ENCODE results near the gene ITPR1. TPM values are rescaled to one million over a fixed set of nuclear protein-coding genes. Genes with fewer than 3 reads are reported as not detected.

The ITPR1 gene
- total RNA-seq, 2 experiments from 2014 or later = 84.4 to 104 TPM

DNA sequence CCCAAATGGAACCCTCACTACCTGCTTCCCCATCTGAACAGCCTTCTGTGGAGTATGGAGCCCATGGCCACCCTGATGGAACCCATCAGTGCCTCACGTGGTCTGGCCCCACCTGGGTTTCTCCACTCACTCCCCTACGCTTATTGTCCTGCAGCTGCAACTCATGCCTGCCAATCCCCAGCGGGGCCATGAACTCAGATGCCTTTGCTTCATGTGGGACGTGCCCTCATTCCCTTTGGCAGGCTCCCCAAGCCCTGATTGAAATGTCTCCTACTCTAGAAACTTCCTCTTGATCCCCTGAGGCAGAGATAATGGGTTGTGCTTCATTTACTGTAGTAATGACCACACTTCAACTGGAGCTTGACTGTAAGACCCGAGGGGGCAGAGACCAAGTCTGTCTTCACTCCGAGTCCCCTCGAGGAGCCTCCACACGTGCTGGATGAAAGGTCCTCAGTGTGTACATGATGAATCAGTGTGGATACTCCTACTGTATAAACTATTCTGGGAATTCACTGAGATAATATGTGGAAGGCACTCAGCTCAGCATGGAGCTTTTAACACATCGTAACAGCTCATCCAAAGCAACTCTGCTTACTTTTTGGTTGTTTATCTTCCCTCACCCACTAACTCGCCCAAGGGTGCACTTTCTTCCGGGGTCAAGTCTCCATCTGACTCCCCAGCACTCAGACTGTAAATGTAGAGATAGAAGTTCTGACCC is 253.3 kb downstream of the ITPR1 start:
- Histone ChIP-seq H3K27ac (ENCODE audit: low read depth, low read length, poor library complexity, severe bottlenecking) (no peak overlapping the region), H3K4me1 (ENCODE audit: insufficient read depth, low read length, poor library complexity, severe bottlenecking) (no peaks in the 10 kb centered on the region), H3K4me2 (ENCODE audit: low read length) (no peak overlapping the region), H3K9me2 (ENCODE audit: insufficient read depth, low read length) (no peaks in the 10 kb centered on the region), H4K20me1 (ENCODE audit: insufficient read depth, low read length) (no peaks in the 10 kb centered on the region), H3K9me3 (ENCODE audit: low read length) (no peaks in the 10 kb centered on the region), H3K4me3 (ENCODE audit: low read depth, low read length, poor library complexity, severe bottlenecking) (no peak overlapping the region), H3K36me3 (ENCODE audit: insufficient read depth, low read length) (peaks cover 13% of the 10 kb centered on the region; the same call in 1 of the 2 replicates), H3K79me2 (ENCODE audit: insufficient read depth, low read depth, low read length) (no peaks in the 10 kb centered on the region), H2AFZ (ENCODE audit: low read length) (no peak overlapping the region)
- no TSS peak for BruUV-seq (replicated peaks)
- POLR2A ChIA-PET = no interaction called here
- intact Hi-C loops (cut with micrococcal nuclease; ENCODE audit: unreplicated experiment) = no loop called here
- TF ChIP-seq EZH2phosphoT487 (IDR thresholded peaks at IDR 0.05; ENCODE audit: borderline replicate concordance, low read depth, low read length) = no peak
- TF ChIP-seq, protein P1, sequence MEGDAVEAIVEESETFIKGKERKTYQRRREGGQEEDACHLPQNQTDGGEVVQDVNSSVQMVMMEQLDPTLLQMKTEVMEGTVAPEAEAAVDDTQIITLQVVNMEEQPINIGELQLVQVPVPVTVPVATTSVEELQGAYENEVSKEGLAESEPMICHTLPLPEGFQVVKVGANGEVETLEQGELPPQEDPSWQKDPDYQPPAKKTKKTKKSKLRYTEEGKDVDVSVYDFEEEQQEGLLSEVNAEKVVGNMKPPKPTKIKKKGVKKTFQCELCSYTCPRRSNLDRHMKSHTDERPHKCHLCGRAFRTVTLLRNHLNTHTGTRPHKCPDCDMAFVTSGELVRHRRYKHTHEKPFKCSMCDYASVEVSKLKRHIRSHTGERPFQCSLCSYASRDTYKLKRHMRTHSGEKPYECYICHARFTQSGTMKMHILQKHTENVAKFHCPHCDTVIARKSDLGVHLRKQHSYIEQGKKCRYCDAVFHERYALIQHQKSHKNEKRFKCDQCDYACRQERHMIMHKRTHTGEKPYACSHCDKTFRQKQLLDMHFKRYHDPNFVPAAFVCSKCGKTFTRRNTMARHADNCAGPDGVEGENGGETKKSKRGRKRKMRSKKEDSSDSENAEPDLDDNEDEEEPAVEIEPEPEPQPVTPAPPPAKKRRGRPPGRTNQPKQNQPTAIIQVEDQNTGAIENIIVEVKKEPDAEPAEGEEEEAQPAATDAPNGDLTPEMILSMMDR (conservative IDR thresholded peaks at IDR 0.05; ENCODE audit: low read length) = no peak
- no peak for DNase-seq (ENCODE audit: low spot score)
- CTCF ChIA-PET (ENCODE audit: unreplicated experiment) = no interaction called here

DNA sequence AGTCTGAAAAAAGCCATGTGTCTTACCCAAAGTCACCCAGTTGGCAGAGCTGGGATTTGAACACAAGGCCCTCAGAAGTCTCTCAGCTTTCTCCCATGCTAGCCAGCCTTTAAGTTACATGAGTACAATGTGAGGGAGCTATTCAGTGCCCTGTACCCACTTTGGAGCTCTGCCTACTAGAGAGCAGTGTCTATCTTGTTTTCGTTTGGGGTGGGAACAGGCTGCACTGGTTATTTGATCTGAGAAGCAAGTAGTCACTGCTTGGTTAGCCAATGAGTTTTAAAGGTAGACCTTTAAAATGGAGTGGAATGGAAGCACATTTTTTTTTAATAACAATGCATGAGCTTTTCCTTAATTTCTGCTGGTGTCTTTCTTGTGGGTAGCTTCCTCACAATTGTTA is 255.0 kb downstream of the ITPR1 start:
- H3K27ac ChIP-seq (ENCODE audit: low read depth, low read length, poor library complexity, severe bottlenecking) = no peak overlapping the region
- TF ChIP-seq, protein P1 (conservative IDR thresholded peaks at IDR 0.05; ENCODE audit: low read length) = no peak
- TF ChIP-seq EZH2phosphoT487 (IDR thresholded peaks at IDR 0.05; ENCODE audit: borderline replicate concordance, low read depth, low read length) = no peak
- no peaks in the 10 kb centered on the region for H4K20me1 ChIP-seq (ENCODE audit: insufficient read depth, low read length)
- H3K9me2 ChIP-seq (ENCODE audit: insufficient read depth, low read length) = no peaks in the 10 kb centered on the region
- no peaks in the 10 kb centered on the region for H3K79me2 ChIP-seq (ENCODE audit: insufficient read depth, low read depth, low read length)
- ChIA-PET POLR2A (interaction anchor here (0.7 to 0.9 kb wide), 2 partner anchors 10 to 243 kb away, joined by 3 read pairs; no protein-coding TSS in a partner anchor), CTCF (ENCODE audit: unreplicated experiment) (no interaction called here)
- no peak overlapping the region for H2AFZ ChIP-seq (ENCODE audit: low read length)
- intact Hi-C loops (cut with micrococcal nuclease; ENCODE audit: unreplicated experiment) = no loop called here
- H3K36me3 ChIP-seq (ENCODE audit: insufficient read depth, low read length) = peaks cover 17% of the 10 kb centered on the region; the same call in 1 of the 2 replicates
- no TSS peak for BruUV-seq (replicated peaks)
- H3K4me3 ChIP-seq (ENCODE audit: low read depth, low read length, poor library complexity, severe bottlenecking) = no peak overlapping the region
- H3K9me3 ChIP-seq (ENCODE audit: low read length) = no peaks in the 10 kb centered on the region
- DNase-seq (ENCODE audit: low spot score) = no peak
- no peak overlapping the region for H3K4me2 ChIP-seq (ENCODE audit: low read length)
- no peaks in the 10 kb centered on the region for H3K4me1 ChIP-seq (ENCODE audit: insufficient read depth, low read length, poor library complexity, severe bottlenecking)

DNA sequence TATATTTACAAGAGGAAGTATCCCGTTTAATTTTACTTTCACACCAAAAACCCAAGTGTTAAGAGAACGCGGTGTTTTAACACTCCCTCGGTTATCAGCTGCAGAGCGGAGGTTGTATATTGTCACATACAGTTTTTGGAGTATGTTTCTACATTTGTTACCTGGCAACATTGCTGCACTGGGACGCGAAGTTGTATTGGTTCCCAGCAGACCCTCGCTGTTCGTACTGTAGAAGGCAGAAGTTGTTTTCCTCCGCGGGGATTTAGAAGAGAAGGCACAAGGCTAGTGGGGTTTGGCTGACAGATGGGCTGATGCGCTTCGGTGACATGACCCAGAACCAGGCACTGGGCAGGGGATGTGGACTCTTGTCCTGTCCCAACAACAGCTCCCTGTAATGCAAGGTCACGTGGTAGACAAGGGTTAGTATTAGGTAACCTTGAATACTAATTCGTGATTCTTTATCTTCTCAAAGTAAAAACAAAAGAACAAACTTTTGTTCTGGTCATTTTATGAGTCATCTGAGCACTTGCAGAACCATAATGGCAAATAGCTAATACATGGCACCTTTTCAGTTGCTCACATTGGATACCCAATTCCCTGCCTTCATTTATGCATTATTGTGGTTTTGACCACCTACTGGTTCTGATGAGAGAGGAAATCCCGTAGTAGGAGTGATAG is 255.7 kb downstream of the ITPR1 start:
- no peak overlapping the region for H3K27ac ChIP-seq (ENCODE audit: low read depth, low read length, poor library complexity, severe bottlenecking)

More for the DNA sequence above, 255.7 kb downstream of the ITPR1 start:
- Histone ChIP-seq H3K4me2 (ENCODE audit: low read length) (no peak overlapping the region), H3K9me3 (ENCODE audit: low read length) (no peaks in the 10 kb centered on the region), H3K9me2 (ENCODE audit: insufficient read depth, low read length) (no peaks in the 10 kb centered on the region), H2AFZ (ENCODE audit: low read length) (no peak overlapping the region), H3K36me3 (ENCODE audit: insufficient read depth, low read length) (peaks cover 17% of the 10 kb centered on the region; the same call in 1 of the 2 replicates), H3K4me1 (ENCODE audit: insufficient read depth, low read length, poor library complexity, severe bottlenecking) (no peaks in the 10 kb centered on the region), H4K20me1 (ENCODE audit: insufficient read depth, low read length) (no peaks in the 10 kb centered on the region), H3K4me3 (ENCODE audit: low read depth, low read length, poor library complexity, severe bottlenecking) (no peak overlapping the region), H3K79me2 (ENCODE audit: insufficient read depth, low read depth, low read length) (no peaks in the 10 kb centered on the region)
- TF ChIP-seq, protein P1 (conservative IDR thresholded peaks at IDR 0.05; ENCODE audit: low read length) = no peak
- no peak for TF ChIP-seq EZH2phosphoT487 (IDR thresholded peaks at IDR 0.05; ENCODE audit: borderline replicate concordance, low read depth, low read length)
- CTCF ChIA-PET (ENCODE audit: unreplicated experiment) = no interaction called here
- POLR2A ChIA-PET = interaction anchor here (0.6 to 0.9 kb wide), 4 partner anchors 11 to 352 kb away, joined by 3 to 4 read pairs (median 3); no protein-coding TSS in a partner anchor
- no peak for DNase-seq (ENCODE audit: low spot score)
- intact Hi-C loops (cut with micrococcal nuclease; ENCODE audit: unreplicated experiment) = no loop called here
- no TSS peak for BruUV-seq (replicated peaks)
